ENCODE results near the gene ZNF219. TPM values are rescaled to one million over a fixed set of nuclear protein-coding genes. Genes with fewer than 3 reads are reported as not detected.

ZNF219 gene
- total RNA-seq, 4 donors from 2014 or later: 15.2 to 54.1 (median 38.4) TPM

- no peak for TF ChIP-seq CTCF (IDR thresholded peaks at IDR 0.05; ENCODE audit: low read depth)
Measured at GRCh38 chr14:21071225-21072030, 27.0 kb downstream of the ZNF219 start.

GRCh38 chr14:21070610-21071224 lies 27.7 kb downstream of the ZNF219 start:
- no peak for TF ChIP-seq CTCF (IDR thresholded peaks at IDR 0.05; ENCODE audit: low read depth)

GRCh38 chr14:21070083-21070609 lies 28.3 kb downstream of the ZNF219 start, which contains the start of gene ARHGEF40:
ARHGEF40 (plus strand) TSS chr14:21070304; CDS start chr14:21070397, 93 bp downstream.
- no peak for TF ChIP-seq CTCF (IDR thresholded peaks at IDR 0.05; ENCODE audit: low read depth)

GRCh38 chr14:21069388-21070082 lies 28.9 kb downstream of the ZNF219 start:
- TF ChIP-seq CTCF (IDR thresholded peaks at IDR 0.05; ENCODE audit: low read depth): no peak

- no peak for TF ChIP-seq CTCF (IDR thresholded peaks at IDR 0.05; ENCODE audit: low read depth)
Measured at GRCh38 chr14:21068521-21069387, 29.7 kb downstream of the ZNF219 start.

GRCh38 chr14:21066882-21067502 lies 31.5 kb downstream of the ZNF219 start:
- TF ChIP-seq CTCF (IDR thresholded peaks at IDR 0.05; ENCODE audit: low read depth): no peak

All from subcutaneous adipose tissue (tissue), 4 donors.